Measurements from ENCODE around the gene EP300.
"Not testable (repeated sequence)": the region's sequence is repeated elsewhere in the genome, so short reads cannot be mapped to it uniquely, and the experiment has no call there.

EP300 gene

DNA sequence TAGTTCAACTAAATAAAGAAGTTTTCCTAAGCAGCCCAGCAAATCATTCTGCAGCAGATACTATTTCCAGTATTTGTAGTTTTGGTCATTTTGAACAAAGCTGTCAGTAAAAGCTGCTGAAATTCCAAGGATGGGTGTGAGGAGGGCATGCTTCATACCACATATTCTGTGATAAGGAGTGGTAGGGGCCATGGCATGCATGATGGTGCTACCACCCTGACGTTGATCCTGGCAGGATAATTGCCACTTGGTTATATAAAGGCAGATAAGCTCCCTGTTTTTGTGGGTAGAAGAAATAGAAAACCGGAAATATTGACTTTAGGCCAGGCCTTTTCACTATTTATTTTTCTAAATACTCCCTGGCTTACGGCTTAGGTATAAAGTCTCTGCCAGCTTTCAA lies 79.6 kb downstream of the EP300 start:
- no peak overlapping the region for H3K4me3 ChIP-seq (ENCODE audit: low read depth, low read length)
- TF ChIP-seq, protein P1, sequence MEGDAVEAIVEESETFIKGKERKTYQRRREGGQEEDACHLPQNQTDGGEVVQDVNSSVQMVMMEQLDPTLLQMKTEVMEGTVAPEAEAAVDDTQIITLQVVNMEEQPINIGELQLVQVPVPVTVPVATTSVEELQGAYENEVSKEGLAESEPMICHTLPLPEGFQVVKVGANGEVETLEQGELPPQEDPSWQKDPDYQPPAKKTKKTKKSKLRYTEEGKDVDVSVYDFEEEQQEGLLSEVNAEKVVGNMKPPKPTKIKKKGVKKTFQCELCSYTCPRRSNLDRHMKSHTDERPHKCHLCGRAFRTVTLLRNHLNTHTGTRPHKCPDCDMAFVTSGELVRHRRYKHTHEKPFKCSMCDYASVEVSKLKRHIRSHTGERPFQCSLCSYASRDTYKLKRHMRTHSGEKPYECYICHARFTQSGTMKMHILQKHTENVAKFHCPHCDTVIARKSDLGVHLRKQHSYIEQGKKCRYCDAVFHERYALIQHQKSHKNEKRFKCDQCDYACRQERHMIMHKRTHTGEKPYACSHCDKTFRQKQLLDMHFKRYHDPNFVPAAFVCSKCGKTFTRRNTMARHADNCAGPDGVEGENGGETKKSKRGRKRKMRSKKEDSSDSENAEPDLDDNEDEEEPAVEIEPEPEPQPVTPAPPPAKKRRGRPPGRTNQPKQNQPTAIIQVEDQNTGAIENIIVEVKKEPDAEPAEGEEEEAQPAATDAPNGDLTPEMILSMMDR (IDR thresholded peaks at IDR 0.05; ENCODE audit: low read depth, low read length), result no peak

GRCh38 chr22:41175546-41175945 lies 83.2 kb downstream of the EP300 start:
- TF ChIP-seq, protein P1 (IDR thresholded peaks at IDR 0.05; ENCODE audit: low read depth, low read length), result no peak

DNA sequence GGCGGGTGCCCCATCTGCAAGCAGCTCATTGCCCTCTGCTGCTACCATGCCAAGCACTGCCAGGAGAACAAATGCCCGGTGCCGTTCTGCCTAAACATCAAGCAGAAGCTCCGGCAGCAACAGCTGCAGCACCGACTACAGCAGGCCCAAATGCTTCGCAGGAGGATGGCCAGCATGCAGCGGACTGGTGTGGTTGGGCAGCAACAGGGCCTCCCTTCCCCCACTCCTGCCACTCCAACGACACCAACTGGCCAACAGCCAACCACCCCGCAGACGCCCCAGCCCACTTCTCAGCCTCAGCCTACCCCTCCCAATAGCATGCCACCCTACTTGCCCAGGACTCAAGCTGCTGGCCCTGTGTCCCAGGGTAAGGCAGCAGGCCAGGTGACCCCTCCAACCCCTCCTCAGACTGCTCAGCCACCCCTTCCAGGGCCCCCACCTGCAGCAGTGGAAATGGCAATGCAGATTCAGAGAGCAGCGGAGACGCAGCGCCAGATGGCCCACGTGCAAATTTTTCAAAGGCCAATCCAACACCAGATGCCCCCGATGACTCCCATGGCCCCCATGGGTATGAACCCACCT lies 84.7 kb downstream of the EP300 start:
- TF ChIP-seq, protein P1 (IDR thresholded peaks at IDR 0.05; ENCODE audit: low read depth, low read length), result no peak
- no peak overlapping the region for H3K4me3 ChIP-seq (ENCODE audit: low read depth, low read length)

More at GRCh38 chr22:41175546-41175945, 83.2 kb downstream of the EP300 start:
- H3K4me3 ChIP-seq (ENCODE audit: low read depth, low read length), result no peak overlapping the region

GRCh38 chr22:41177622-41178424 lies 85.4 kb downstream of the EP300 start:
- no peak overlapping the region for H3K4me3 ChIP-seq (ENCODE audit: low read depth, low read length)
- TF ChIP-seq, protein P1 (IDR thresholded peaks at IDR 0.05; ENCODE audit: low read depth, low read length), result no peak

- TF ChIP-seq, protein P1 (IDR thresholded peaks at IDR 0.05; ENCODE audit: low read depth, low read length), result no peak
- no peak overlapping the region for H3K4me3 ChIP-seq (ENCODE audit: low read depth, low read length)
These were observed 86.1 kb downstream of the EP300 start for GRCh38 chr22:41178425-41178975.

DNA sequence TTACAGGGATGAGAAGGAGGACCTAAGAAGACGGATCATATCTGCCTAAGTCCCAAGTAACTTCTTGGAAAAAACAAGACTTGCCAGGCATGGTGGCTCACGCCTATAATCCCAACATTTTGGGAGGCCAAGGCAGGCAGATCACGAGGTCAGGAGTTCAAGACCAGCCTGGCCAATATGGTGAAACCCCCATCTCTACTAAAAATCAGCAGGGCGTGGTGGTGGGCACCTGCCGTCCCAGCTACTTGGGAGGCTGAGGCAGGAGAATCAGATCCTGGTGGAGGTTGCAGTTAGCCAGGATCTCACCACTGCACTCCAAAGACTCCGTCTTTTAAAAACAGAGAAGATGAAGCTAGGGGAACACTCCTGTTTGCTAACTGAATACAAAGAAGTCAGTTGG lies 88.0 kb downstream of the EP300 start:
- H3K4me3 ChIP-seq (ENCODE audit: low read depth, low read length), result not testable (repeated sequence)

DNA sequence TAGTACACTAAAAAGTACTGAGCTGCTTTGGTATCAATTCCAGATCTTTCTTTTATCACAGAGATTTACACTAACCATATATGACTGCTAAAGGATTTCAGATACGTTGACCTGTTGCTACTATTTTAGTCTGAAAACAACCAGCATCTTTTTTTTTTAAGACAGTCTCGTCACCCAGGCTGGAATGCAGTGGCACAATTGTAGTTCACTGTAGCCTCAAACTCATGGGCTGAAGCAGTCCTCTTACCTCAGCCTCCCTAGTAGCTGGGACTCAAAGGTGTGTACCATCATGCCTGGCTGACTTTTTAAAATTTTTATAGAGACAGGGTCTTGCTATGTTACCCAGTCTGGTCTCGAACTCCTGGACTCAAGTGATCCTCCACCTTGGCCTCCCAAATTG lies 88.5 kb downstream of the EP300 start:
- TF ChIP-seq, protein P1 (IDR thresholded peaks at IDR 0.05; ENCODE audit: low read depth, low read length), result no peak
- H3K4me3 ChIP-seq (ENCODE audit: low read depth, low read length), result no peak overlapping the region

All from WI38 (cell line).